GM18502 (cell line): Measurements from ENCODE around the gene VPS25.
"Not testable (repeated sequence)": the region's sequence is repeated elsewhere in the genome, so short reads cannot be mapped to it uniquely, and the experiment has no call there.

Experiments
- ATAC-seq: cut with Tn5 transposase; IDR thresholded peaks from one replicate; pipeline ENCODE4 v1.9.1; 2021; ENCODE audit warnings: mild to moderate bottlenecking; ENCODE audit not compliant: unreplicated experiment, poor library complexity

VPS25 gene

DNA sequence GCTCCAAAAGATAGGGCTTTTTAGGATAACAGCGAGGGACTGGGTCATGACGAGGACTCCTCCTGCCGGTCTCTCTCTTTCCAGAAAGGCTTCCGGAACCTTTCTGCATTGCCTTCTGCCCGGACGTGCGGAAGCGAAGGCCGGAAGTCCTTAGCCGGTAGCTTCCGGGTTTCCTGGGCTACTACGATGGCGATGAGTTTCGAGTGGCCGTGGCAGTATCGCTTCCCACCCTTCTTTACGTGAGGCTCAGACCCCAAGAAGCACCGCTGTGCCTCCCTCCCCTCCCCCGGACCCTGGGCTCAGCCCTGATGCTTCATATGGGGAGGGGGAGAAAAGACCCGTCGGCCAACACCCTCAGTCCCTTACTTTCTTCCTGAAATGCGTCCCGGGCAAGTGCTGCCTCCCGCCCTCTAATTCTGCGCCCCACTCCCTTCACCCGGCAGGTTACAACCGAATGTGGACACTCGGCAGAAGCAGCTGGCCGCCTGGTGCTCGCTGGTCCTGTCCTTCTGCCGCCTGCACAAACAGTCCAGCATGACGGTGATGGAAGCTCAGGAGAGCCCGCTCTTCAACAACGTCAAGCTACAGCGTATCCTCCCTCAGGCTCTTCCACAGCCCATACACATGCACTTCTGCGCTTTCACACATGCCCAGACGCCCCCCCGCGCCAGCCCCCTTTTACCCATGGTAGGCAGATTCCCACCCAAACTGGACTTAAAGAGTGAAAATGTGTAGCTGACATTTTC lies at the start of gene VPS25:
TSS of gene VPS25 (plus strand) at position 160 of the 746 bp plus-strand sequence. CDS start at position 187, 27 bp downstream.
- no peak for ATAC-seq

DNA sequence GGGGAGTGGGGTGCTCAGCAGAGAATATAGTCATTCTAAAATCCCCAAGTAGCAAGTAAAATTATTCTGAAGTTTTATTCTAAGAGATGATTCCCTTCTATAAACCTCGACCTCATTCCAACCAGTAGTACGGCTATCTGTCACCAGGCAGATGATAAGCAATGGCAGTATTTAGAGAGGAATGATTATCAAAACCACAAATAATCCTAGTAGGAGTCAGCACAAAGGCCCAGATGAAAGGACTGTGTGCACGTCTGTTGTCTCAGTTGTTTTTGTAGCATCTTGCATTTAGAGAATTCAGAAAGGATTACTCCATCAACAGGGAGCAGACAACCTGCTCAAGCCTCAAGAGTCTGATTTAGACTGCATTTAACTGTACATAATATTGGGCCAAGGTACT lies 49.6 kb upstream of the VPS25 start:
- no peak for ATAC-seq

DNA sequence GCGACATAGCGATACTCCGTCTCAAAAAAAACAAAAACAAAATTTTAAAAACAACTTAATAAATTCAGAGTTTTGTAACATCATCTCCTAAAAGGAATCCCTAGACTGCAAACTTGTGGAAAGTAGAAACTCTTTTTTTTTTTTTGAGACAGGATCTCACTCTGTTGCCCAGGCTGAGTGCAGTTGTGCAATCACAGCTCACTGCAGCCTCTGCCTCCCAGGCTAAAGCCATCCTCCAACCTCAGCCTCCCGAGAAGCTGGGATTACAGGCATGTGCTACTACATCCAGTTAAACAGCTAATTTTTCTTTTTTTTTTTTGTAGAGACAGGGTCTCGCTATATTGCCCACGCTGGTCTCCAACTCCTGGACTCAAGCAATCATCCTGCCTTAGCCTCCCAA lies 48.1 kb upstream of the VPS25 start:
- no peak for ATAC-seq

DNA sequence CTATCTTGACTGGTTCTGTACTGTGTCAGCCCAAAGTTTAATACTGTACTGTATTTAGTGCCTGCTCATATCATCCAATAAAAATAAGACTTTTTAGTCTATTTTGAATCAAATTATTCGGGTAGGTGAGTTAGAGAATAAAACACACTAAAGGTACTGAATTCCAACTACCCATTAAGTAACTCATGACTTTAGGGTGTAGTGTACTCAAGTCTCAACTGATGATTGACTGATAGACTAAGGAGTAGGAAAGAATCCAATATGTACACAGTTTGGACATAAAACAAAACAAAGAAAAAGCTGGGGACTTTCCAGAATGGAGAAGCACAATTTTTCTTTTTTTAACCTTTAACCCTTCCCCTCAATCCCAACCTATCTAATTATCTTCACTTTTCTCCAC lies 32.5 kb upstream of the VPS25 start:
- ATAC-seq: no peak

DNA sequence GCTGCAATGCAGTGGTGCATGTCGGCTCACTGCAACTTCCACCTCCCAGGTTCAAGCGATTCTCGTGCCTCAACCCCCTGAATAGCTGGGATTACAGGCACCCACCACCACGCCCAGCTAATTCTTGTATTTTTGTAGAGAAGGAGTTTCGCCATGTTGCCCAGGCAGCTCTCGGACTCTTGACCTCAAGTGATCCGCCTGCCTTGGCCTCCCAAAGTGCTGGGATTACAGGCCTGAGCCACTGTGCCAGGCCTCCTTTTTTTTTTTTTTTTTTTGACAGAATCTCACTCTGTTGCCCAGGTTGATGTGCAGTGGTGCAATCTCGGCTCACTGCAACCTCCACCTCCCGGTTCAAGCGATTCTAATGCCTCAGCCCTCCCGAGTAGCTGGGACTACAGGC lies 30.3 kb upstream of the VPS25 start:
- not testable (repeated sequence) for ATAC-seq

DNA sequence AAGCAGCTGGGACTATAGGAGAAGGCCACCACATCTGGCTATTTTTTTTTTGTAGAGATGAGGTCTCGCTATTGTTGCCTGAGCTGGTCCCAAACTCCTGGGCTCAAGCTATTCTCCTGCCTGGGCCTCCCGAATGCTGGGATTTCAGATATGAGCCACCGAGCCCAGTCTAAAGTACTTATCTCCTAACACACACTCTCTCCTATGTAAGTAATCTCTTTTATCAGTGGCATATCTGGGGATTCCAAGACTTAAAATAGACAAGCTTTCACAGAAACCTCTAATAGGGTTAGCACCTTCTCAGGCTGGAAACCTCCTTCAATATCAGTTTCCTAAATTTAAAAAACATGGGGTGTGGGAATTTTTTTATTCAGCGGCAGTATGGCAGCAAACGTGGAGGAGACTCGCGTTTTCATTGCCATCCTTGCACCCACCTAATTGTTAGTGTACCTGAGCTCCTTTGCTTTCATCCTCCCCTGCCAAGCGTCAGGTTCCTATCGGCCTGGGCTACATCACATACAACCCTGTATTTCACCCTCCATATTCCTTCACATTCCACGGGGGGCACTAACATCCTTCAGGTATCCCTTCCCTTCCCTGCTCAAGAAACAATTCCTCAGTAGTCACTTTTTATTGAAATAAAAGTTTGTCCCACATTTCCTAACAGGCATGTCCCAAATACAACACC lies 29.5 kb upstream of the VPS25 start:
- ATAC-seq: no peak

DNA sequence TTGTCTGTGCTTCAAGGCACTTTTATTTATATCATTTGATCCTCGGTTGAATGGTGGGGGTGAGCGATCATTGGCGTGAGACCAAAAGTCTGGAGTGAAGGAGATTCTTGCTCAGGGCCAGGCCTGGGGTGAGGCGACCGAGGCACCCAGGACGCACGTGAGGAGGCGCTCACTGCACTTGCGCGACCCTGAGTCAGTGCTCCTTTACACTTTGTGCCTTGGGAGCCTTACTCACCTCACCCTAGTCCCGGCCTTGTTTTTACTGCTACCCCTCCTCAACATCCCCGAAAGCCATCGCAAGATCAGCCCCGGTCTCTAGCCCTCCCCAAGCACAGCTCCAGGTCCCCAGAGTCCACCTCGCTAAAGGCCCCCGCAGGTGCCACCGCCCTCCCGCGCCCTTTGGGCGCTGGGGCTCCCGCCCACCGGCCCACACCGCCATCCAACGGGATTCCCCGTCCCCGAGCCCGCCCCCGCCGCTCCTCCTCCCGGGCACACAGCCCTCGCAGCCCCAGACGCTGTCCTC lies 28.9 kb upstream of the VPS25 start:
- ATAC-seq: peak; percentile 65

DNA sequence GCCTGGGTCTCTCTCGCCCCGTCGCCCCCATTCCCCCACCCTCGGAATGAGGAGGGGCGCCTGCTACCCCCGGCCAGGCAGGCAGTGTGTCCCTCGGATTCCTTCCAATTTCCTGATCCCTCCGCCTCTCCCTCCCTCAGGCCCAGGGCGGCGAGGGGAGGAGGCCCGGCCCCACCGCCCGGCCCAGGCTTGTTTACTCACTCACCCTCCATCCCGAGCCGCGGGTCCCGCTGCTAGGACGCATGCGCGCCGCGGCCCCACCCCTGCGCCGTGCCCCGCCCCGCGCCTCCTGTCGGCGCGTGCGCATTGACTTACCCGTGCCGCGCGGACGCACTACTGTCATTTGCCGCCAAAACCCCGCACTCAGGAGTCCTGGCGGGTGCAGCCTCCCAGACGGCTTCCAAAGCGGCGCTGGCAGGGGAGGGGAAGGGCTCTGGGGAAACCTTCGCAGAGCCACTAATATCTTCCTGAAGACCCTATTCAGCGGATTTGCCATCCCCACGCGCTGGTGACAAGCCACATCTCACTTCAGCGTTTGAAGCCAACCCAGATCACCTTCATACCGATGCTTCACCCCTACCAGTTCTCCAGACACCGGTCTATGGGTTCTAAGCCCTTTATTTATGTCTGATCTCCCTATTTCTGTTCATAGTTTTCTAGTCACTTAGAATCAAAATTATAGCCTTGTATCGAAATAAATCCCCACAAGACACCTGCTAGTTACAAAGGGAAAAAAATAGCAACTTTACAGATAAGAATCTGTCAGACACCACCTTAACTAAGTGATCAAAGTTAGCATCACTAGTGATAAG lies 28.2 kb upstream of the VPS25 start, which contains the start of gene EZH1:
TSS of gene EZH1 (minus strand) at position 235 of the 812 bp plus-strand sequence. CDS start 16,099 bp downstream, outside the sequence.
- ATAC-seq: peak; percentile 88

DNA sequence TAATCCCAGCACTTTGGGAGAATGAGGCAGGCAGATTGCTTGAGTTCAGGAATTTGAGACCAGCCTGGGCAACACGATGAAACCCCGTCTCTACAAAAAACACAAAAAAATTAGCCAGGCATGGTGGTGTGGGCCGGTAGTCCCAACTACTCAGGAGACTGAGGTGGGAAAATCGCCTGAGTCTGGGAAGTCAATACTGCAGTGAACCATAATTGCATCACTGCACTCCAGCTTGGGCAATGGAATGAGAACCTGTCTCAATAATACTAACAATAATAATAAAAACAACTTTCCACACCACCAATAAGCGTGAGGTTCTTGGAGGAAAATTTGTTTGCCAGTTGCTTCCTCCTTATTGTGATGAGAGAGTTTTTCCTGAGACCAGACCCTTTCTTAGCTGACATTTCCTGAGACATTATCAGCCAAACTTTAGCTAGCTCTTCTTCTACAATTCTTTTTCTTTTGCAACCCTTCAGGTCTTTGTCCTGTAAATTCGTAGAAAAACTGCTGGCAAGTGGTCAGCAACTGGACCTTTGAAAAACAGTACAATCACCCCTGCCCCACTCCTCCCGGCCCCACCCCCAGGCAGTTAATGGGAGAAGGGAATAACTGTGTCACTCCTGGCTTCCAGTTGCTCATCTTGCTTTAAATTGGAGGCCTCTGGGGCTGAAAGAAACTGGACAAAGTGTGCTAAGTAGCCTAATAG lies 24.9 kb upstream of the VPS25 start:
- no peak for ATAC-seq

DNA sequence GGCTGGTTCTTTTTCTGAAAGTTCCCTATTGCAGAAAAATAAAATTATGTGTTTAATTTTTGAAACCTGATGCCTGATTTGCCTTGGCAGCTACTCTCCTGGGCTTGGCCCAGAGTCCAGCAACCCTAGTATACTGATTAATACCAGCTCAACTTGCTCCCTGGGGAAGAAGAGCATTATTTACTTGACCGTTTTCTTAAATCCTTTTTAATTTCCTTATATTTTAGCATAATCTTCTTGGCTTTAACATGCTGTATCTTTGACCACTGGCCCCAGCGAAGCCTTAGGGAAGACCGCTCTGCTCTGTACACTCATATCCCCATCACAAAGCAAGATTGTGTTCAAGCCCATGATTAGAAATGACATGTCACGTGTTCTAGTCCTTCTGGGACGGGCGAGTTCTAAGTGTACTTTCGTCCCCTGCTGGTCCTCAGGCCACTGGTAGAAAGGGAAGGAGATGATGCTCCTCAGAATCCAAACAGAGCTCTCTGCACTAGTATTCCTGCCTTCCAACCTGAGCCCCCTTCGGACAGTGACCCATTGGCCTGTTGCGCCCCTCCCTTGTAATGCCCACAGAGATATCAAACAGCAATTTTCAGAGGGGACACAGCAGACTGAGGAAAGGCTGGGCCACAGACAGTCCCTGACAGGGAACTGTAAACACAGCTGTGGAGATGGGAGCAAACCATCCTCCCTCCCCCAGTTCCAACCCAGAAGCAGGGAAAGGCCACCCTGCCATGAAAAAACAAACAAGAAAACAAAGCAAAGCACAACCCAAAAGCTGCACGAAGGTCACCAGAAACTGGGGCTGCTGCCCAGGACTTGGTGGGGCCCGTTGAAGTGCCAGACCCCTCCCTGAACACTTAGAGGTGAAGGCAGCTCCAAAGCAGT lies 24.1 kb upstream of the VPS25 start:
- no peak for ATAC-seq

DNA sequence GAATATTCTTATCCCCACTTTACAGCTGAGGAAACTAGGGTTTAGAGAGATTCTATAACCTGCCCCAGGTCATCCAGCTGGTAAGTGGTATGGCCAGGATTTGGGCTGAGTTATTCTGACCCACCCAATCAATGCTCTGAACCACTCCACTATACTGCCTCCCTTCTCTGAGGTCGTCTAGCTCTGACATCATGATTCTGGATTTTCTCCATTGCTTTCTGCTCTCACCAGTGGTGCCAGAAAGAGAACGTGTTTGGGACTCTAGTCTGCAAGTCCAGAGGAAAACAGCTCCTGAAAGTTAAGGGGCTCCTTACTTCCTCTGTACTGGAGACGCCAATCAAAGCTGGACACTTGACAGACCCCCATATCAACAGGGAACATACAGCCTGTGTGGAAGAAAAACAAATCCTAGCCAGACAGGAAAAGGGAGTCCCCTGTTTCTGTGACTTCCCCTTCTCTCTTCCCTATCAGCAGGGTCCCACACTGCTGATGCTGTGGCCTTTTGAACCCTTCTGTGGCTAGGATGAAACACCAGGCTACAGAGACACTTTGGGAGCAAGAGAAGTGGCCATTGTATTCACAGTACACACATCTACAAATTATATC lies 22.4 kb upstream of the VPS25 start:
- ATAC-seq: no peak

DNA sequence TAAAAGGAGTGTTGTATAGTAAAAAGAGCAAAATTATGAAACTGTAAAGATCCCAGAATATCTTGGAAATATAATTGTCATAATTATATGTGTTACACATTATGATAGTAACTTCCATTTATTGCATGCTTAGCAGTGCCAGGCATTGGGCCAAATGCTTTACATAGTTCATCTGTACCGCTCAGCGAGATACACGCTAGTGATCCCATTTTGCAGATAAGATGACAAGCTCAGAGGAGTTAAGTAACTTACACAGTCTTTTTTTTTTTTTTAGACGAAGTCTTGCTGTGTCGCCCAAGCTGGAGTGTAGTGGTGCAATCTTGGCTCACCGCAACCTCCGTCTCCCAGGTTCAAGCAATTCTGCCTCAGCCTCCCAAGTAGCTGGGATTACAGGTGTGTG lies 21.6 kb upstream of the VPS25 start:
- no peak for ATAC-seq

DNA sequence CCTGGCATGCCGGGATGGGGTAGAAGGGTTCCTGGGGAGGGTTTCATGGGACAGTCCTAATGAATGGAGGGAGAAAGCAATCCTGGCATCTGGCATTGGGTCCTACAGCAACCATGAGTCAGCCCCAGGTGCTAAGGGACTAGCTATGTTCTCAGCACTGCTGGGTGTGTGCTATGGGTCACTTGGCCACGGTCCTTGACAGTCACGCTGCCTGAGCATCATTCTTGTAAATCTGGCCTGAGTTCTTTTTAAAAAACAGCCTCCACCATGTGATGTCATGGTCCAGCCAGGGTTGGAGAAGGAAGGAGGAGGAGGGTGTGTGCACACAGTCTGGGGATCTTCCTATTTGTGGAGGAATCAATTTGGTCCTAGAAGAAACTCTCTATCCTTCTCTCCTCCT lies 18.5 kb upstream of the VPS25 start:
- no peak for ATAC-seq

DNA sequence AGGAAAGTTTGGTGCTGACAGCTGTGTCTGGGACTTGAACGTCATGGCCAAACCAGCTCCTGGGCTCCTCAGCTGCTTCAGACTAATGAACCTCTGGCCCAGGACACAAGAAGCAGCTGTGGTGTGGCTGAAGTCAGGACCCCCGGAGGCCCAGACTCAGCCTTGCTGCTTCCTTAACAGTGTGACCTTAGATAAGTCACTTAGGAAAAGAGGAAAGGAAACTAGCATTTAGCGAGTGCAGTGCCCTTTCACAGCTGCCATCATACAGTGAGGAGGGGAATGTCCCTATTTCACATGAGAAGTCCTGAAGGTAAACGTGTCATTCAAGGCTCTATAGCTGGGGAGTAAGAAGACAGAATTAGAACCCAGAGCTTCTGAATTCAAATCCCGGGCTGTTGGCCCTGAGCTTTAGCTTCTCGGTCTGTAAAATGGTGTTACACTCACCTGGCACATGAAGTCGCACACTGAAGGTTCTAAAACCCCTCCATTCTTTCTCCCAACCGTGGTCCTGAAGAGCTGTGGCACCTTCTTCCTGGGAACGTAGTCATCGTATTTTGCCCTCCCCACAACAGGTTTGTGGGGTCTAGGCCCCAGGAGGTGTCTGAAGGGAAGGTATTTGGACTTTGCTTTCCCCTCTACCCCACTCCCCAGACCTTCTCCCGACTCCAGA lies 13.1 kb upstream of the VPS25 start:
- no peak for ATAC-seq

DNA sequence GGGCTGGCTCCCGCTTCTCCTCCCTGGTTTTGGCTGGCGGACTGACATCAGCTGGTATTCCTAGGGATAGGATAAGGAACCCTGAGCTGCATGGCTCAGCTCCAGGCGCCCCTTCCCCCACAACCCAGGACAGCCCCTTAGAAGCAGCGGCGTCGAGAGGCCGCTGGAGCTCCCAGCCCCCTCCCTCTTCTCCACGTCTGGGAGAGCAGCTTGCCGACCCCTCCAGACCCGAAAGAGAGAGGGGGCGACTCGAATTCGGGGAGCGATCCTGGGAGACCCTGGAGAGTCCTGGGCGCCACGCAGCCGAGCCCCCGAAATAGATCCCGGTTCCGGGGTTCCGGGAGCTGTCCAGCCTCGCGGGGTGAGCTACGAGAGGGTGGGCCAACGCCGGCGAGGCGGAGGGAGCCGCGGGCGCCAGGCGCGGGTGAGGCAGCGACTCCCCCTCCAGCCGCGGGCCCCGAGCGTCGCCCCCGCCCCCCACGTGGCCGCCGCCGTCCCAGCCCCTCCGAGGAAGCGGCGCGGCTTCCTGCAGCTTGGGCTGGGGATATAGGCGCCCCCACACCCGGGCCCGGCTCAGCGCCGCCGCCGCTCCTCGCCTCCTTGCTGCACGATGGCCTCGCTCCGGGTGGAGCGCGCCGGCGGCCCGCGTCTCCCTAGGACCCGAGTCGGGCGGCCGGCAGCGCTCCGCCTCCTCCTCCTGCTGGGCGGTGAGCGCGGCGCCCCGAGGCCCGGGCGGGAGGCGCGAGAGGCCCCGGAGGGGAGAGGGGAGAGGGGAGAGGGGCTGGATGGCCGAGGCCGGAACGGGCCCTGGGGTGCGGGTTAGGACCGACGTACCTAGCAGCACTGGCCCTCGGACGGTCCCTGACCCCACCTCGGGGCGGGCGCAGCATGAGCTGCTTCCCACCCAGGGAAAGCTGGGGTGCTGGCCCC lies 12.3 kb upstream of the VPS25 start, which contains the start of gene RAMP2:
TSS of gene RAMP2 (plus strand) at position 576 of the 930 bp plus-strand sequence. CDS start at position 611, 35 bp downstream.
- ATAC-seq: no peak

DNA sequence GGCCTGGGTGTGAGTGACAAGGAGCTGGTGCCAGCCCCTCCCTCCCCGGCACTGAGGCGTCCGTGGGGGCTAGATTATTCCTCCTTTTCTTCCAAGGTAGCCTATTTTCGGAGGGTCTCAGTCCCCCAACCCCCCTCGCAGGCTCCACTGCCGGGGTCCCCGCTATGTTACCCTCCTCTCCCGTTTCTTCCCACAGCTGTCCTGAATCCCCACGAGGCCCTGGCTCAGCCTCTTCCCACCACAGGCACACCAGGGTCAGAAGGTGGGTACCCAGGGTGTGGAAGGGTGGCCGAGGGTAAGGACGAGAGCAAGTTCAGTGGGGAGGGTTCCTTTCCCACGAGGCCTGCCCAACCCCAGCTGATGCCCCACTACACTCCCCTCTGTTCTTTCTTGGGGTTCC lies 11.6 kb upstream of the VPS25 start:
- no peak for ATAC-seq

DNA sequence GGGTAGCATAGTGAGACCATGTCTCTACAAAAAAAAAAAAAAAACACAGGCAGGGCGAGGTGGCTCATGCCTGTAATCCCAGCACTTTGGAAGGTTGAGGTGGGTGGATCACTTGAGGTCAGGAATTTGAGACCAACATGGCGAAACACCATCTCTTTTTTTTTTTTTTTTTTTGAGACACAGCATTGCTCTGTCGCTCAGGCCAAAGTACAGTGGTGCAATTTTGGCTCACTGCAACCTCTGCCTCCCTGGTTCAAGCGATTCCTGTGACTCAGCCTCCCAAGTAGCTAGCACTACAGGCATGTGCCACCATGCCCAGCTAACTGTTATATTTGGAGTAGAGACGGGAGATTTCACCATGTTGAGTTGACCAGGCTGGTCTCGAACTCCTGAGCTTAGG lies 7.1 kb upstream of the VPS25 start:
- ATAC-seq: no peak
